Activated CD4-positive, alpha-beta memory T cell treated with anti-CD3 and anti-CD28 coated beads, Interleukin-2, amount 10 ng/mL, durations not matched to agents 7 days and 5 days (primary cell): ENCODE data around the gene FBXW7. TPM values are rescaled to one million over a fixed set of nuclear protein-coding genes. Genes with fewer than 3 reads are reported as not detected.

Experiments used
- CTCF ChIA-PET: fragments of 350-600 bp; sonication (Branson Sonifier 250); formaldehyde crosslinking; loops from one replicate; lab custom pipeline; 2021; ENCODE audit warnings: antibody characterized with exemption, inconsistent platforms; lab: Charles Lee
- POLR2A ChIA-PET: fragments of 350-600 bp; sonication (Branson Sonifier 250); formaldehyde crosslinking; loops from one replicate; lab custom pipeline; 2021; ENCODE audit warnings: antibody characterized with exemption; lab: Charles Lee
- DNase-seq: peaks from one replicate; pipeline ENCODE4 v3.0.0-alpha.2; 2020
- H3K27ac Mint-ChIP-seq: one replicate; pipeline ENCODE4 v1.8.0; 2021; ENCODE audit warnings: mild to moderate bottlenecking, mixed read lengths
- H3K27me3 Mint-ChIP-seq: one replicate; pipeline ENCODE4 v1.8.0; 2021; ENCODE audit warnings: mixed read lengths
- H3K36me3 Mint-ChIP-seq: one replicate; pipeline ENCODE4 v1.8.0; 2021; ENCODE audit warnings: low read depth, mixed read lengths
- H3K4me1 Mint-ChIP-seq: one replicate; pipeline ENCODE4 v1.8.0; 2021; ENCODE audit warnings: mixed read lengths
- H3K4me3 Mint-ChIP-seq: one replicate; pipeline ENCODE4 v1.8.0; 2021; ENCODE audit warnings: mild to moderate bottlenecking, mixed read lengths
- H3K9me3 Mint-ChIP-seq: one replicate; pipeline ENCODE4 v1.8.0; 2021; ENCODE audit warnings: mixed read lengths
- total RNA-seq, 2 experiments: library from RNA; stranded (reverse); gene quantifications; one replicate each; pipeline ENCODE4 v1.2.3, GENCODE V29; 2021

The FBXW7 gene
- total RNA-seq, 2 experiments from 2014 or later: 59.8 to 66.8 TPM

GRCh38 chr4:152460488-152460887 lies 75.4 kb downstream of the FBXW7 start:
- peak overlapping the region; percentile 69 for H3K27ac Mint-ChIP-seq

GRCh38 chr4:152459326-152459725 lies 76.6 kb downstream of the FBXW7 start:
- CTCF ChIA-PET: interaction anchor here (0.5 to 1.5 kb wide), 6 partner anchors 27 to 181 kb away, joined by 3 to 7 read pairs (median 4); no protein-coding TSS in a partner anchor
- POLR2A ChIA-PET: interaction anchor here (1.1 to 1.8 kb wide), 4 partner anchors 21 to 95 kb away, joined by 3 to 7 read pairs (median 4); no protein-coding TSS in a partner anchor
- no peak for DNase-seq
- Mint-ChIP-seq H3K27me3 (no peaks in the 10 kb centered on the region), H3K4me1 (peaks cover 66% of the 10 kb centered on the region), H3K4me3 (peak overlapping the region; percentile 22), H3K27ac (peak overlapping the region; percentile 79), H3K9me3 (no peaks in the 10 kb centered on the region), H3K36me3 (peaks cover 10% of the 10 kb centered on the region)

More at GRCh38 chr4:152460488-152460887, 75.4 kb downstream of the FBXW7 start:
- Mint-ChIP-seq H3K4me3 (no peak overlapping the region), H3K4me1 (peaks cover 70% of the 10 kb centered on the region), H3K36me3 (peaks cover 10% of the 10 kb centered on the region), H3K9me3 (no peaks in the 10 kb centered on the region), H3K27me3 (no peaks in the 10 kb centered on the region)
- ChIA-PET CTCF (interaction anchor here (0.8 to 1.0 kb wide), 3 partner anchors 38 to 76 kb away, joined by 3 to 4 read pairs (median 4); partner anchors contain the start of gene FBXW7), POLR2A (no interaction called here)
- DNase-seq: no peak

- POLR2A ChIA-PET: interaction anchor here (1.1 to 1.8 kb wide), 5 partner anchors 22 to 95 kb away, joined by 3 to 7 read pairs (median 4); partner anchors contain the start of gene FBXW7
Measured at GRCh38 chr4:152458801-152459302, 77.0 kb downstream of the FBXW7 start.

GRCh38 chr4:152456609-152457008 lies 79.3 kb downstream of the FBXW7 start:
- ChIA-PET CTCF (interaction anchor here (0.5 to 2.1 kb wide), 5 partner anchors 8 to 1122 kb away, joined by 3 to 4 read pairs (median 3); no protein-coding TSS in a partner anchor), POLR2A (interaction anchor here (1.4 kb wide), 1 partner anchor 29 kb away, joined by 3 read pairs; no protein-coding TSS in a partner anchor)
- H3K27me3 Mint-ChIP-seq: no peaks in the 10 kb centered on the region
- H3K9me3 Mint-ChIP-seq: no peaks in the 10 kb centered on the region
- H3K27ac Mint-ChIP-seq: no peak overlapping the region
- no peak overlapping the region for H3K4me3 Mint-ChIP-seq
- H3K36me3 Mint-ChIP-seq: peaks cover 5% of the 10 kb centered on the region
- H3K4me1 Mint-ChIP-seq: peaks cover 40% of the 10 kb centered on the region
- DNase-seq: no peak

More at GRCh38 chr4:152458801-152459302, 77.0 kb downstream of the FBXW7 start:
- no peak for DNase-seq
- H3K27ac Mint-ChIP-seq: peak overlapping the region; percentile 79
- no peaks in the 10 kb centered on the region for H3K27me3 Mint-ChIP-seq
- H3K4me1 Mint-ChIP-seq: peaks cover 63% of the 10 kb centered on the region
- CTCF ChIA-PET: interaction anchor here (0.5 to 1.5 kb wide), 6 partner anchors 27 to 181 kb away, joined by 3 to 7 read pairs (median 4); no protein-coding TSS in a partner anchor
- H3K36me3 Mint-ChIP-seq: peaks cover 10% of the 10 kb centered on the region
- no peaks in the 10 kb centered on the region for H3K9me3 Mint-ChIP-seq
- peak overlapping the region; percentile 22 for H3K4me3 Mint-ChIP-seq

GRCh38 chr4:152455311-152455710 lies 80.6 kb downstream of the FBXW7 start:
- no peak overlapping the region for H3K4me3 Mint-ChIP-seq
- no peaks in the 10 kb centered on the region for H3K9me3 Mint-ChIP-seq
- POLR2A ChIA-PET: no interaction called here
- no peak overlapping the region for H3K27ac Mint-ChIP-seq
- H3K27me3 Mint-ChIP-seq: no peaks in the 10 kb centered on the region
- DNase-seq: no peak
- no peaks in the 10 kb centered on the region for H3K36me3 Mint-ChIP-seq
- H3K4me1 Mint-ChIP-seq: peaks cover 31% of the 10 kb centered on the region
- CTCF ChIA-PET: interaction anchor here (0.6 to 2.1 kb wide), 6 partner anchors 10 to 326 kb away, joined by 3 to 10 read pairs (median 4); partner anchors contain the start of genes ARFIP1 and TIGD4

DNA sequence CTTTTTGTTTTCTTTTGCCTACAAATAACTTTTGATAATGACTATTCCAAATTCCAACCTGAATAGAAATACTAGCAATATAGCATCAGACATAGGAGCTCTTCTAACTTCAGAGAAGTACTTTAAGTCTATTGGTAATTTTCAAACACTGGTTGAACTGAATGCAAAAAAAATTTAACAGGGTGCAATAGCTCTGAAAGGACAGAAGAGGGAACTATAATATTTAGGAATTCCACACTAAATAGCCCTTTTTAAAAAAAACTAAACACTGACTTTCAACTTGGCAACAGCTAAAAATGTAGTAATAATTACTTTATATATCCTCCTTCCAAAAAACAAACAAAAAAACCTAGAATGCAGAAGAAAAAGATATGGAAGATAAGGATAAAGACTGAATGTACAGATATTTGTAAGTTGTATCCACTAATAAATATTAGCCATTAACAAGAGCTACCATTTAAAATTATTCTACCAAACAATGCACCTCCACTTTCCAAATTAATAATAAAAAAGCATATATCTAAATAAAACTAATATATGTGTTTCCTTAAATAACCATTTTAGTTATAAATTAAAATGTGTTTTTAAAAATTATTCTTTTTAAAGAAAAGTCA lies 81.4 kb downstream of the FBXW7 start:
- Mint-ChIP-seq H3K36me3 (no peaks in the 10 kb centered on the region), H3K27ac (no peak overlapping the region), H3K4me3 (no peak overlapping the region), H3K4me1 (peaks cover 27% of the 10 kb centered on the region), H3K27me3 (no peaks in the 10 kb centered on the region), H3K9me3 (no peaks in the 10 kb centered on the region)
- CTCF ChIA-PET: interaction anchor here (0.6 to 2.0 kb wide), 9 partner anchors 9 to 327 kb away, joined by 3 to 10 read pairs (median 4); partner anchors contain the start of genes ARFIP1 and TIGD4
- POLR2A ChIA-PET: no interaction called here
- no peak for DNase-seq

- Mint-ChIP-seq H3K9me3 (no peaks in the 10 kb centered on the region), H3K36me3 (peaks cover 11% of the 10 kb centered on the region), H3K27me3 (no peaks in the 10 kb centered on the region), H3K4me1 (peaks cover 16% of the 10 kb centered on the region), H3K4me3 (no peak overlapping the region), H3K27ac (no peak overlapping the region)
- DNase-seq: no peak
- ChIA-PET POLR2A (interaction anchor here (1.5 kb wide), 1 partner anchor 85 kb away, joined by 3 read pairs; the partner anchor contains the start of gene FBXW7), CTCF (interaction anchor here (0.9 to 1.3 kb wide), 4 partner anchors 9 to 70 kb away, joined by 3 read pairs; no protein-coding TSS in a partner anchor)
Measured at GRCh38 chr4:152451496-152451895, 84.4 kb downstream of the FBXW7 start.

DNA sequence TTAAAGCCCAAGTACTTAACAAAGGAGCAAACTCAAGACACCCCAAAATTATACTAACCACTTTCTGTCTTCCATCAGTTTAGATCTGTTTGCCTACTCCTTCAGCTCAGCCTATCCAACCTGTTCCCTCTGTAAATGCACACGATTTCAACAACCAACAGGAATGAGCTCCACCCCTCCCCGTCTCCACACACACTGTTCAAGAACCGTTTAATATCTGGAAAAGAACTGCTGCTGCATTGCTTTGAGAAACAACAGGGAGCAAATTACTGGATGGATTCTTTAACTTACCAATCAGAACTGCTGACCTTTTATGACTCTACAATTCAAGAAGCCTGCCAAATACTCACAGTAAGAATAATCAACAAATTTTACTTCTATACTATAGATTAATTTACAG lies 87.0 kb downstream of the FBXW7 start:
- ChIA-PET POLR2A (no interaction called here), CTCF (interaction anchor here (1.1 to 1.2 kb wide), 2 partner anchors 8 to 365 kb away, joined by 3 read pairs; no protein-coding TSS in a partner anchor)
- Mint-ChIP-seq H3K4me3 (no peak overlapping the region), H3K9me3 (no peaks in the 10 kb centered on the region), H3K4me1 (peaks cover 8% of the 10 kb centered on the region), H3K36me3 (peaks cover 17% of the 10 kb centered on the region), H3K27ac (no peak overlapping the region), H3K27me3 (no peaks in the 10 kb centered on the region)
- DNase-seq: no peak

DNA sequence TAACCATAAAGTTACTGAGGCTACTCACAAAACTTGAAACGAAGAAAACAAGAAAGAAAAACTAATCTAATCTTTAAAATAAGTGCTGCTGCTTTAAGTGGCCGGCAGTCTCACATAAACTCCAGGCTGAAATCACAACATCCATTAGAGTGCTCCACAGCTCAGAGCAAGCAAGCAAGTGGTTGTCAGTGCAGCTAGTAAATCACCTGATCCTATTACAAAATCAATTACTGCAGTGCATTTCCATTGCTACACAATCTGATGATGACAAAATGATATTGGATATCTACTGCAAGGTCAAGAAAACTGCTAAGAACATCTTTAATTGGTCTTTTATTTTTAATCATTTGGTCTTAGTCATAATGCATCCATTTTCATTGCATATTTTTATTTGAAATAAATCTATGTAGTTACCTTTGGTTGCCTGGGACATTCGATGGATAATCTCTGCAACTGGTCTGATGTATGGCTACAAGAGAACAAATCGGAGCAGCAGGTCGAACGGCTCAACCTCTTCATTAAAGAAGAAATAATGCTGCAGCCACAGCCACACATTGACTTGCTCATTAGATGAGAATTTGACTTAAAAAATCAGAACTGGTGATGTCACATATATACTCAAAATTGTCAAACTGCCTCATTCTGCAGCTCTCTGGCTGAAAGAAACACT lies 87.7 kb downstream of the FBXW7 start:
- no peak for DNase-seq
- Mint-ChIP-seq H3K36me3 (peaks cover 17% of the 10 kb centered on the region), H3K27me3 (no peaks in the 10 kb centered on the region), H3K4me1 (peaks cover 8% of the 10 kb centered on the region), H3K9me3 (no peaks in the 10 kb centered on the region), H3K4me3 (no peak overlapping the region), H3K27ac (no peak overlapping the region)
- ChIA-PET CTCF (interaction anchor here (1.1 to 1.2 kb wide), 2 partner anchors 9 to 12 kb away, joined by 3 read pairs; no protein-coding TSS in a partner anchor), POLR2A (no interaction called here)

GRCh38 chr4:152443859-152444258 lies 92.0 kb downstream of the FBXW7 start:
- peaks cover 7% of the 10 kb centered on the region for H3K4me1 Mint-ChIP-seq
- no peak overlapping the region for H3K27ac Mint-ChIP-seq
- DNase-seq: no peak
- ChIA-PET CTCF (interaction anchor here (0.9 to 1.5 kb wide), 2 partner anchors 8 to 35 kb away, joined by 3 read pairs; no protein-coding TSS in a partner anchor), POLR2A (no interaction called here)
- no peaks in the 10 kb centered on the region for H3K9me3 Mint-ChIP-seq
- H3K36me3 Mint-ChIP-seq: peaks cover 16% of the 10 kb centered on the region
- no peak overlapping the region for H3K4me3 Mint-ChIP-seq
- H3K27me3 Mint-ChIP-seq: no peaks in the 10 kb centered on the region

- H3K9me3 Mint-ChIP-seq: no peaks in the 10 kb centered on the region
- no peak overlapping the region for H3K27ac Mint-ChIP-seq
- no peak overlapping the region for H3K4me3 Mint-ChIP-seq
Measured at GRCh38 chr4:152437561-152437960, 98.3 kb downstream of the FBXW7 start.

DNA sequence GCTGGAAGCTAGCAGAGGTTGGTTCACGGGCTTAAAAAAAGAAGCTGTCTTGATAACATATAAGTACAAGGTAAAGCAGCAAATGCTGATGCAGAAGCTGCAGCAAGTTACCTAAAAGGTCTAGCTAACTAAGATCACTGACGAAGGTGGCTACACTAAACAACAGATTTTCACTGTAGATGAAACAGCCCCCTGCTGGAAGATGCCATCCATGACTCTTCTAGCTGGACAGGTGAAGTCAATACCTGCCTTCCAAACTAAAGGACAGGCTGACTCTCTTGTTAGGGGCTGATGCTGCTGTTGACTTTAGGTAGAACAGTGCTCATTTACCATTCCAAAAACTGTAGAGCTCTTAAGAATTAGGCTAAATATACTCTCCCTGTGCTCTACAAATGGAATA lies 99.5 kb downstream of the FBXW7 start:
- H3K9me3 Mint-ChIP-seq: no peaks in the 10 kb centered on the region
- ChIA-PET POLR2A (no interaction called here), CTCF (interaction anchor here (0.6 to 1.3 kb wide), 3 partner anchors 11 to 15 kb away, joined by 3 to 5 read pairs (median 3); no protein-coding TSS in a partner anchor)

More at GRCh38 chr4:152437561-152437960, 98.3 kb downstream of the FBXW7 start:
- Mint-ChIP-seq H3K36me3 (peaks cover 14% of the 10 kb centered on the region), H3K4me1 (peaks cover 6% of the 10 kb centered on the region), H3K27me3 (no peaks in the 10 kb centered on the region)
- ChIA-PET POLR2A (no interaction called here), CTCF (no interaction called here)
- no peak for DNase-seq

More for the DNA sequence above, 99.5 kb downstream of the FBXW7 start:
- Mint-ChIP-seq H3K36me3 (peaks cover 14% of the 10 kb centered on the region), H3K4me3 (no peak overlapping the region), H3K27ac (no peak overlapping the region), H3K27me3 (no peaks in the 10 kb centered on the region), H3K4me1 (peaks cover 12% of the 10 kb centered on the region)
- DNase-seq: no peak
